Measurements from ENCODE around the gene ANP32B.

DNA sequence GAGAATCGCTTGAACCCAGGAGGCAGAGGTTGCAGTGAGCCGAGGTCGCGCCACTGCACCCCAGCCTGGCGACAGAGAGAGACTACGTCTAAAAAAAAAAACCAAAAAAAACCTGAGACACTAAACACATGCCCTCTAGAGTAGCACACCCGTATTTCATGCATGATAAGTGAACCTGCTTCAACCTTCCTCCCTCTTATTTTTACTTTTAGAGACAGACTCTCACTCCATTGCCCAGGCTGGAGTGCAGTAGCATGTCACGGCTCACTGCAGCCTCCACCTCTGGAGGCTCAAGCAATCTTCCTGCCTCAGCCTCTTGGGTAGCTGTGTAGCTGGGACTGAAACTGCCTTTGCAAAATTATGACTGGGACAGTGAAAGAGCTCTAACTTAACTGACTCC, 55.8 kb downstream of the ANP32B start:
- TF ChIP-seq POLR2AphosphoS5 (IDR thresholded peaks at IDR 0.05; ENCODE audit: low read depth, low read length) = no peak
- no peak for TF ChIP-seq TAF1 (IDR thresholded peaks at IDR 0.05; ENCODE audit: borderline replicate concordance, low read depth, low read length)
